ENCODE data around the gene SLC12A7. TPM values are rescaled to one million over a fixed set of nuclear protein-coding genes. Genes with fewer than 3 reads are reported as not detected.

SLC12A7 gene
- total RNA-seq, 2 donors from 2014 or later = 27.6 to 138 TPM

DNA sequence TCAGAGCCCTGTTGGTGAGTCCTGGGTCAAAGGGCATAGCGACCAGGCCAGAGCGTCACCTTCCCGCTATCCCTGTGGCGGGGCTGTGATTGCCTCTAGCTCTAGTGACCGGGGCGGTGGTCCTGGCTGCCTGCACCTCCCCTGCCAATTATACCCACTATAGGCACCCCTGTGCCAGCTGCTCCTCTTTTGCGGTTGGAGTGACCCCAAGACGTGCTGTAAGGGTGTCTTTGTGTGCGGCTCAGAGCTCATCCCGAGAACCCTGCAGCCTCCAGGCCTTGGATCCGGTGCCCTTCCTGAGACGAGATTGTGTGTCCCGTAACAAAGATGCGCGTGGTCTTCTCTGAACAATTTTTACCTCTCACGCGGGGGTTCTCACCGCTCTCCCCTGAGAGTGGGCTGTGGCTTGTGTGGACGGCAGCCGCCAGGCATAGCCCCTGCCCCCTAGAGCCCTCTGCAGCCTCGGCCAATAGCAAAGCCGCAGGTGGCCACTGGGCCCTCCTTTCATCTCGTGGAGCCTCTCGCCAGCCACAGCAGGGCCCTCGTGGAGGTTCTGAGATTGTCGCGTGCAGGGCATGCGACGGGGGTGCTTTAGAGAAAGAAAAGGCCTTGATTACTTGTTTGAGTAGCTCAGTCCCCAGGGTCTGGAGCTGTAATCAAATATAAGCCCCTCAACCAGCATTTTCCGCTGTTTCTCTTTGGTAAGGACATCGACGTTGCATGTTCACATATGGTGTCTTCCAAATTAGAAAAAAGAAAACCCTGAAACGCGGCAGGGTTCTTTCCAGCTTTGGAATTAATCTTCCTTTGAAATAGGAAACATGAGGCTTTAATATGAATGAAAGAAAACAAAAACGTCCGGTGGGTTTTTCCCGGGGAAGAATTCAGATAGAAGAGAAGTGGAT lies 92.6 kb downstream of the SLC12A7 start:
- H3K4me1 ChIP-seq (replicated peaks) = peaks cover 5% of the 10 kb centered on the region
- no peaks in the 10 kb centered on the region for H3K36me3 ChIP-seq
- H3K27ac ChIP-seq = no peak overlapping the region
- H3K9me3 ChIP-seq = no peaks in the 10 kb centered on the region
- DNase-seq (ENCODE audit: low spot score) = no peak
- 87% methylated on average over 35 of the region's 37 CpGs for WGBS
- intact Hi-C loops (cut with DNase I) = no loop called here
- H3K27me3 ChIP-seq (replicated peaks; ENCODE audit: insufficient read depth) = no peaks in the 10 kb centered on the region
- H3K4me3 ChIP-seq = no peak overlapping the region
- TF ChIP-seq POLR2AphosphoS5 (IDR thresholded peaks at IDR 0.05) = no peak
- TF ChIP-seq, protein P1, sequence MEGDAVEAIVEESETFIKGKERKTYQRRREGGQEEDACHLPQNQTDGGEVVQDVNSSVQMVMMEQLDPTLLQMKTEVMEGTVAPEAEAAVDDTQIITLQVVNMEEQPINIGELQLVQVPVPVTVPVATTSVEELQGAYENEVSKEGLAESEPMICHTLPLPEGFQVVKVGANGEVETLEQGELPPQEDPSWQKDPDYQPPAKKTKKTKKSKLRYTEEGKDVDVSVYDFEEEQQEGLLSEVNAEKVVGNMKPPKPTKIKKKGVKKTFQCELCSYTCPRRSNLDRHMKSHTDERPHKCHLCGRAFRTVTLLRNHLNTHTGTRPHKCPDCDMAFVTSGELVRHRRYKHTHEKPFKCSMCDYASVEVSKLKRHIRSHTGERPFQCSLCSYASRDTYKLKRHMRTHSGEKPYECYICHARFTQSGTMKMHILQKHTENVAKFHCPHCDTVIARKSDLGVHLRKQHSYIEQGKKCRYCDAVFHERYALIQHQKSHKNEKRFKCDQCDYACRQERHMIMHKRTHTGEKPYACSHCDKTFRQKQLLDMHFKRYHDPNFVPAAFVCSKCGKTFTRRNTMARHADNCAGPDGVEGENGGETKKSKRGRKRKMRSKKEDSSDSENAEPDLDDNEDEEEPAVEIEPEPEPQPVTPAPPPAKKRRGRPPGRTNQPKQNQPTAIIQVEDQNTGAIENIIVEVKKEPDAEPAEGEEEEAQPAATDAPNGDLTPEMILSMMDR (IDR thresholded peaks at IDR 0.05) = no peak
- TF ChIP-seq POLR2A (IDR thresholded peaks at IDR 0.05) = no peak

DNA sequence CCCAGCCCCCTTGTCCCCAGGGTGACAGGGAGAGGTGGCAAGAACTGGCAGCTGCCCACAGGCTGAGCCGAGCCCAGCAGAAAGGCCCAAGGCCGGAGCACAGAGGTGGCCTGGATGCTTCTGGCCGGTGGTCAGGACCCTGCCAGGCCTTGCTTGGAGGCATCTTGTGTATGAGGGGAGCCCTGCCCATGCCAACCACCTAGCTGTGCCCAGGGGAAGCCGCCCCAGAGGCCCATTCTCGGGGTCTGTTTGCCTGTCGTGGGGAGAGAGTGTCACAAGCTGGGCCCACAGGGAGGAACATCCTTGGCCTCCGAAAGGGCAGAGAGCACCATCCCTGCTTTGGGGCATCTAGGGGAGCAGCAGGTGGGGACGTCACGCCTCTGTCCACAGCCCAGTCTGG lies 93.3 kb downstream of the SLC12A7 start:
- no peak overlapping the region for H3K4me3 ChIP-seq
- no peaks in the 10 kb centered on the region for H3K36me3 ChIP-seq
- no peaks in the 10 kb centered on the region for H3K9me3 ChIP-seq
- no peak overlapping the region for H3K27ac ChIP-seq
- TF ChIP-seq POLR2A (IDR thresholded peaks at IDR 0.05) (no peak), POLR2AphosphoS5 (IDR thresholded peaks at IDR 0.05) (no peak)
- TF ChIP-seq, protein P1 (IDR thresholded peaks at IDR 0.05) = no peak
- peaks cover 5% of the 10 kb centered on the region for H3K4me1 ChIP-seq (replicated peaks)
- no peaks in the 10 kb centered on the region for H3K27me3 ChIP-seq (replicated peaks; ENCODE audit: insufficient read depth)
- DNase-seq (ENCODE audit: low spot score) = no peak
- WGBS = 94% methylated on average over 7 of the region's 9 CpGs
- intact Hi-C loops (cut with DNase I) = no loop called here

DNA sequence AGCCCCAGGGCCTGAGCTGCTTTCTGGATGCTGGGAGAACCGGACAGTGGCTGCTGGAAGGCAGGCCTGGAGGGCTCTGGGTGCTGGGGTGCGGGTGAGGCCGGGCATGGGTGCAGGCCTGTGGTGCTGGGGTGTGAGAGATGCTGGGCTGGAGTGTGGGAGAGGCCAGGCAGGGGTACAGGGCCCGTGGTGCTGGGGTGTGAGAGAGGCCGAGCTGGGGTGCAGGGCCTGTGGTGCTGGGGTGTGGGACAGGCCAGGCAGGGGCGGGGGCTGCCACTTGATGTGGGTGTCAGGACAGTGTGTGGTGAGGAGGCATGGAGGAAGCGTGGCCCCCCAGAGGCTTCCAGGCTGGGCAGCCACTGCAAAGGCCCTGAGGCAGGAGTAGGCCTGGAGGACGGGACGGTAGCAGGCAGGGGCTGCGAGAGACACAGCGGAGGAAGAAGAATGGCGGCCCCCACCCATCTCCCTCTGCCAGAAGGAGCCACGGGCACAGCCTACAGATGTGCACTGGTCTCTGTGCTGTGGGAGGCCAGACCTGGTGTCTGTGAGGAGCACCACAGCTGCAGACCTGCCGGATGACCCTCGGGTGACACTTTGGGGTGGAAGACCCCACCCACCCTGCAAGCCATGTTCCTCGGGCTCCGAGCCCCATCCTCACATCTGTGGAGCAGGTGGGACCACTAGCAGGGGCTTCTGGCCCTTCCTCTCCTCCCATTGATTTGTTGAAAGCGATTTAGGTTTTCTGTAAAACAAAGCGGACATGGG lies 94.0 kb downstream of the SLC12A7 start:
- no peak for TF ChIP-seq POLR2AphosphoS5 (IDR thresholded peaks at IDR 0.05)
- no peak for TF ChIP-seq POLR2A (IDR thresholded peaks at IDR 0.05)
- TF ChIP-seq, protein P1 (IDR thresholded peaks at IDR 0.05) = no peak
- no peaks in the 10 kb centered on the region for H3K27me3 ChIP-seq (replicated peaks; ENCODE audit: insufficient read depth)
- intact Hi-C loops (cut with DNase I) = no loop called here
- H3K36me3 ChIP-seq = no peaks in the 10 kb centered on the region
- 94% methylated on average over 19 of the region's 19 CpGs for WGBS
- peaks cover 5% of the 10 kb centered on the region for H3K4me1 ChIP-seq (replicated peaks)
- H3K27ac ChIP-seq = no peak overlapping the region
- DNase-seq (ENCODE audit: low spot score) = no peak
- no peaks in the 10 kb centered on the region for H3K9me3 ChIP-seq
- no peak overlapping the region for H3K4me3 ChIP-seq

GRCh38 chr5:1017056-1017455 lies 94.8 kb downstream of the SLC12A7 start:
- intact Hi-C loops (cut with DNase I) = no loop called here
- Histone ChIP-seq H3K27ac (no peak overlapping the region), H3K4me1 (replicated peaks) (peaks cover 5% of the 10 kb centered on the region), H3K36me3 (no peaks in the 10 kb centered on the region), H3K4me3 (no peak overlapping the region), H3K9me3 (no peaks in the 10 kb centered on the region), H3K27me3 (replicated peaks; ENCODE audit: insufficient read depth) (no peaks in the 10 kb centered on the region)
- TF ChIP-seq, protein P1 (IDR thresholded peaks at IDR 0.05) = no peak
- TF ChIP-seq POLR2A (IDR thresholded peaks at IDR 0.05) = no peak
- no peak for TF ChIP-seq POLR2AphosphoS5 (IDR thresholded peaks at IDR 0.05)
- 68% methylated on average over 12 of the region's 12 CpGs for WGBS
- DNase-seq (ENCODE audit: low spot score) = no peak
